ENCODE measurements around the gene KIZ.

KIZ gene

GRCh38 chr20:21278829-21279228 is 152.9 kb downstream of the KIZ start:
- H3K4me3 ChIP-seq (ENCODE audit: low read depth, low read length), result no peak overlapping the region
- TF ChIP-seq CTCF (IDR thresholded peaks at IDR 0.05; ENCODE audit: low read depth, low read length), result no peak

- TF ChIP-seq CTCF (IDR thresholded peaks at IDR 0.05; ENCODE audit: low read depth, low read length), result no peak
Observed at GRCh38 chr20:21279706-21280521, 154.0 kb downstream of the KIZ start.

GRCh38 chr20:21280522-21281016 is 154.7 kb downstream of the KIZ start:
- TF ChIP-seq CTCF (IDR thresholded peaks at IDR 0.05; ENCODE audit: low read depth, low read length), result no peak
- H3K4me3 ChIP-seq (ENCODE audit: low read depth, low read length), result no peak overlapping the region

More at GRCh38 chr20:21279706-21280521, 154.0 kb downstream of the KIZ start:
- no peak overlapping the region for H3K4me3 ChIP-seq (ENCODE audit: low read depth, low read length)

GRCh38 chr20:21286775-21287174 is 160.9 kb downstream of the KIZ start:
- no peak for TF ChIP-seq CTCF (IDR thresholded peaks at IDR 0.05; ENCODE audit: low read depth, low read length)
- no peak overlapping the region for H3K4me3 ChIP-seq (ENCODE audit: low read depth, low read length)

GRCh38 chr20:21288587-21289370 is 162.9 kb downstream of the KIZ start:
- no peak overlapping the region for H3K4me3 ChIP-seq (ENCODE audit: low read depth, low read length)
- no peak for TF ChIP-seq CTCF (IDR thresholded peaks at IDR 0.05; ENCODE audit: low read depth, low read length)

- TF ChIP-seq CTCF (IDR thresholded peaks at IDR 0.05; ENCODE audit: low read depth, low read length), result no peak
- H3K4me3 ChIP-seq (ENCODE audit: low read depth, low read length), result no peak overlapping the region
Observed at GRCh38 chr20:21289651-21290050, 163.8 kb downstream of the KIZ start.

GRCh38 chr20:21291026-21291425 is 165.1 kb downstream of the KIZ start:
- H3K4me3 ChIP-seq (ENCODE audit: low read depth, low read length), result no peak overlapping the region
- TF ChIP-seq CTCF (IDR thresholded peaks at IDR 0.05; ENCODE audit: low read depth, low read length), result no peak
